DOHH2 (cell line): Measurements from ENCODE around the gene GAS1.

Source experiments
- EZH2phosphoT487 ChIP-seq: fragments of 200-600 bp; sonication (generic); IDR thresholded peaks from 2 replicates; pipeline ENCODE4 v1.6.1; 2017; ENCODE audit warnings: borderline replicate concordance, mild to moderate bottlenecking, antibody characterized with exemption, low read length, moderate library complexity, mixed read lengths
- TF ChIP-seq, protein P1 (sequence below): fragments of 200-600 bp; sonication (generic); IDR thresholded peaks from one replicate; pipeline ENCODE4 v1.5.1; 2014; ENCODE audit warnings: antibody characterized with exemption, mild to moderate bottlenecking, low read depth, low read length; ENCODE audit not compliant: poor library complexity, severe bottlenecking

DNA sequence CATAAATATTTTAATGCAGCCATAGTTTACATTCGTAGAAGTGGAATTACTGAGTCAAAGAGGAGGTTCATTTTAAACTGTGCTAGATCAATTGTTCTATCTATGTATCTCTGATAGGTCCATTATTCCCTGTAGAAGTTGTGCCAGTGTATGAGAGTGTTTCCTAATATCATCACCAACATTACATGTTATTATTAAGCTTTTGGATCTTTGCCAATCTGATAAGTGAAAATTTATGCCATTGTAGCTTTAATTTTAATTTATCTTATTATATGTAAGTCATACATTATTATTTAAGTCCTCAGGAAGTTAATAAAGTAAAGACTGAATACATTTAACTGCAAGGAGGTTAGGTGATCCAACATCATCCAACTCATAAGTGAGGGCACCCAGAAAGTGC is 10.9 kb upstream of the GAS1 start:
- TF ChIP-seq, protein P1, sequence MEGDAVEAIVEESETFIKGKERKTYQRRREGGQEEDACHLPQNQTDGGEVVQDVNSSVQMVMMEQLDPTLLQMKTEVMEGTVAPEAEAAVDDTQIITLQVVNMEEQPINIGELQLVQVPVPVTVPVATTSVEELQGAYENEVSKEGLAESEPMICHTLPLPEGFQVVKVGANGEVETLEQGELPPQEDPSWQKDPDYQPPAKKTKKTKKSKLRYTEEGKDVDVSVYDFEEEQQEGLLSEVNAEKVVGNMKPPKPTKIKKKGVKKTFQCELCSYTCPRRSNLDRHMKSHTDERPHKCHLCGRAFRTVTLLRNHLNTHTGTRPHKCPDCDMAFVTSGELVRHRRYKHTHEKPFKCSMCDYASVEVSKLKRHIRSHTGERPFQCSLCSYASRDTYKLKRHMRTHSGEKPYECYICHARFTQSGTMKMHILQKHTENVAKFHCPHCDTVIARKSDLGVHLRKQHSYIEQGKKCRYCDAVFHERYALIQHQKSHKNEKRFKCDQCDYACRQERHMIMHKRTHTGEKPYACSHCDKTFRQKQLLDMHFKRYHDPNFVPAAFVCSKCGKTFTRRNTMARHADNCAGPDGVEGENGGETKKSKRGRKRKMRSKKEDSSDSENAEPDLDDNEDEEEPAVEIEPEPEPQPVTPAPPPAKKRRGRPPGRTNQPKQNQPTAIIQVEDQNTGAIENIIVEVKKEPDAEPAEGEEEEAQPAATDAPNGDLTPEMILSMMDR, result no peak
- TF ChIP-seq EZH2phosphoT487, result no peak
